ENCODE measurements around the gene MAIP1. TPM values are rescaled to one million over a fixed set of nuclear protein-coding genes. Genes with fewer than 3 reads are reported as not detected.

Gene MAIP1
- total RNA-seq, 1 experiment from 2014 or later, result 32.3 TPM

GRCh38 chr2:199946836-199947235 is 8.5 kb upstream of the MAIP1 start:
- TF ChIP-seq CTCF (conservative IDR thresholded peaks at IDR 0.05), result no peak
- Histone ChIP-seq H3K9me3 (ENCODE audit: control insufficient read depth, low read depth, low read length) (no peaks in the 10 kb centered on the region), H3K23me2 (ENCODE audit: insufficient read length, low read depth, low read length, poor library complexity, severe bottlenecking) (no peaks in the 10 kb centered on the region), H2AK5ac (ENCODE audit: insufficient read length, low read length) (no peak overlapping the region), H3K23ac (ENCODE audit: insufficient read length, low read depth, low read length) (no peak overlapping the region), H3K27me3 (ENCODE audit: insufficient read depth, low read length) (no peaks in the 10 kb centered on the region), H3K79me1 (ENCODE audit: insufficient read depth, low read depth, low read length, poor library complexity, severe bottlenecking) (peaks cover 6% of the 10 kb centered on the region), H2BK5ac (ENCODE audit: insufficient read length, low read length) (no peak overlapping the region), H2BK15ac (ENCODE audit: low read depth, low read length) (no peak overlapping the region), H4K5ac (ENCODE audit: insufficient read length, low read depth, low read length) (no peak overlapping the region), H2BK120ac (ENCODE audit: low read depth, low read length, poor library complexity, severe bottlenecking) (no peak overlapping the region), H2BK12ac (ENCODE audit: insufficient read length, low read depth, low read length) (no peak overlapping the region), H4K20me1 (ENCODE audit: control insufficient read depth, insufficient read depth, insufficient read length) (no peaks in the 10 kb centered on the region), H3K4ac (ENCODE audit: low read depth, low read length) (no peak overlapping the region), H2AFZ (ENCODE audit: low read length) (no peak overlapping the region), H3K56ac (ENCODE audit: insufficient read length, low read depth, low read length) (no peak overlapping the region), H3T11ph (ENCODE audit: low read length) (no peak overlapping the region), H4K91ac (ENCODE audit: insufficient read length, low read depth, low read length) (no peak overlapping the region), H3K4me1 (ENCODE audit: insufficient read depth, low read length) (no peaks in the 10 kb centered on the region; the same call in 1 of the 2 replicates), H3K4me2 (ENCODE audit: insufficient read depth, insufficient read length, low read length) (no peak overlapping the region), H3K14ac (ENCODE audit: insufficient read depth, low read length) (no peak overlapping the region), H3K79me2 (ENCODE audit: insufficient read depth, low read length) (peaks cover 3% of the 10 kb centered on the region; the same call in 1 of the 2 replicates), H3K27ac (ENCODE audit: insufficient read length, low read depth, low read length) (no peak overlapping the region), H3K9ac (ENCODE audit: extremely low read depth, insufficient read length, low read length) (no peak overlapping the region), H4K8ac (replicated peaks; ENCODE audit: insufficient read length, low read depth, low read length) (no peak overlapping the region), H3K18ac (ENCODE audit: insufficient read length, low read depth, low read length) (no peak overlapping the region), H2BK20ac (ENCODE audit: low read depth, low read length, poor library complexity, severe bottlenecking) (no peak overlapping the region)
- DNase-seq, result no peak
- Mint-ChIP-seq H3K4me3 (no peak overlapping the region), H3K27ac (no peak overlapping the region), H3K27me3 (ENCODE audit: low read depth) (no peaks in the 10 kb centered on the region), H3K36me3 (ENCODE audit: insufficient read depth in 1 of 3, low read depth in 3 of 3) (peaks cover 20 to 71% (median 61%) of the 10 kb centered on the region in 3 experiments; a peak in 6 of 7 replicates), H3K9me3 (no peaks in the 10 kb centered on the region), H3K4me1 (0 out of 4 replicates have a peak, but pooled peaks cover 0 to 4% of the 10 kb centered on the region in 2 experiments)
